NCI-H1092 treated with DMSO at 0.1 percent for 48 hours (cell line): ENCODE data around the gene PIGP.
"Not testable (repeated sequence)": the region's sequence is repeated elsewhere in the genome, so short reads cannot be mapped to it uniquely, and the experiment has no call there.

ENCODE experiments used
- DNase-seq: peaks from one replicate; lab custom pipeline; 2025; lab: John Stamatoyannopoulos, UW

Gene PIGP

GRCh38 chr21:37044643-37045042, 28.2 kb downstream of the PIGP start:
- no peak for DNase-seq

GRCh38 chr21:37043818-37044217, 29.1 kb downstream of the PIGP start:
- DNase-seq, result no peak

- peak; percentile 5 for DNase-seq
Measured at GRCh38 chr21:37041706-37042271, 31.1 kb downstream of the PIGP start.

GRCh38 chr21:37040212-37040611, 32.7 kb downstream of the PIGP start:
- no peak for DNase-seq

GRCh38 chr21:37039411-37040075, 33.3 kb downstream of the PIGP start:
- DNase-seq, result no peak

- DNase-seq, result no peak
Measured at GRCh38 chr21:37036177-37036576, 36.7 kb downstream of the PIGP start.

GRCh38 chr21:37034394-37034793, 38.5 kb downstream of the PIGP start:
- not testable (repeated sequence) for DNase-seq

- no peak for DNase-seq
Measured at GRCh38 chr21:37032877-37033471, 39.9 kb downstream of the PIGP start.

GRCh38 chr21:37032293-37032692, 40.6 kb downstream of the PIGP start:
- DNase-seq, result no peak

GRCh38 chr21:37030864-37031263, 42.0 kb downstream of the PIGP start:
- no peak for DNase-seq

GRCh38 chr21:37028570-37028969, 44.3 kb downstream of the PIGP start:
- no peak for DNase-seq

- no peak for DNase-seq
Measured at GRCh38 chr21:37026499-37026898, 46.4 kb downstream of the PIGP start.

GRCh38 chr21:37017951-37018679, 54.8 kb downstream of the PIGP start:
- no peak for DNase-seq
